Heart left ventricle (tissue), 16 donors: ENCODE results near the gene STK17B. TPM values are rescaled to one million over a fixed set of nuclear protein-coding genes. Genes with fewer than 3 reads are reported as not detected.

ENCODE experiments used
- ATAC-seq, 4 donors: fragments of 200-7000 bp; cut with Tn5 transposase; one replicate each; pipeline ENCODE4 v1.9.1; 2020 to 2022; ENCODE audit warnings: moderate library complexity in 4 of 4, mild to moderate bottlenecking in 3 of 4, moderate number of reproducible peaks in 1 of 4
- DNase-seq, 5 donors: peaks; one replicate each; pipeline ENCODE4 v3.0.0-alpha.2; 2020
- H3K27ac ChIP-seq, 12 donors: fragments of 200-600 bp; sonication (generic) in 4 of 12; one replicate each; pipeline versions ENCODE4 v1.5.0 to v1.8.0; 2016 to 2022; ENCODE audit warnings: mild to moderate bottlenecking in 2 of 12
- H3K27me3 ChIP-seq, 9 donors: fragments of 200-600 bp; sonication (generic) in 2 of 9; one replicate each; pipeline versions ENCODE4 v1.5.1 to v1.8.0; 2016 to 2022; ENCODE audit warnings: mild to moderate bottlenecking in 3 of 9
- H3K36me3 ChIP-seq, 9 donors: fragments of 200-600 bp; sonication (generic) in 2 of 9; one replicate each; pipeline versions ENCODE4 v1.5.0 to v1.8.0; 2018 to 2022; ENCODE audit warnings: mild to moderate bottlenecking in 2 of 9
- H3K4me1 ChIP-seq, 12 donors: fragments of 200-600 bp; sonication (generic) in 4 of 12; one replicate each; pipeline versions ENCODE4 v1.5.0 to v1.8.0; 2016 to 2022; ENCODE audit warnings: mild to moderate bottlenecking in 3 of 12
- H3K4me3 ChIP-seq, 12 donors: fragments of 200-600 bp; sonication (generic) in 4 of 12; one replicate each; pipeline versions ENCODE4 v1.5.0 to v1.8.0; 2017 to 2022; ENCODE audit warnings: mild to moderate bottlenecking in 9 of 12, moderate library complexity in 4 of 12
- H3K9me3 ChIP-seq, 12 donors: fragments of 200-600 bp; sonication (generic) in 4 of 12; one replicate each; pipeline versions ENCODE4 v1.5.0 to v1.8.0; 2016 to 2022; ENCODE audit warnings: mild to moderate bottlenecking in 1 of 12
- POLR2A ChIP-seq, 2 donors: fragments of 450-650 bp; IDR thresholded peaks; one replicate each; pipeline ENCODE4 v1.6.1; 2017; ENCODE audit warnings: antibody characterized with exemption in 2 of 2, mild to moderate bottlenecking in 2 of 2, moderate library complexity in 2 of 2
- WGBS, 4 donors: extraction: QIAGEN DNeasy Blood & Tissue Kit in 2 of 4; methylation state at CpG; one replicate each; pipeline versions ENCODE4 v1.1.5 to v1.1.7; 2013 to 2018; 5-methylcytosine and 5-hydroxymethylcytosine counted together
- intact Hi-C, 10 donors: fragments of 100-400 bp; cut with DNase I; formaldehyde crosslinking; loops; one replicate each; pipeline versions ENCODE4 v1.11.1 to v1.14.2; 2022
- polyA plus RNA-seq, 2 donors: library from polyadenylated mRNA; stranded (reverse); fragments of 200-250 nt; gene quantifications; one replicate each; pipeline ENCODE4 v1.2.3, GENCODE V29; 2013
- total RNA-seq, 9 donors: library from RNA; depleted of rRNA in 2 of 9; stranded (reverse); fragments of >200 nt in 2 of 9; fragmentation: NEBNext Ultra II Directional in 3 of 9; extraction: Animal tissue kit (Norgen Biotek cat#: 25700) in 3 of 9; gene quantifications; one replicate each; pipeline versions ENCODE4 v1.1.0 to v1.2.4, GENCODE V29; 2016 to 2023
- TF ChIP-seq, protein P1 (sequence below), 12 donors: fragments of 200-600 bp; sonication (generic) in 4 of 12; IDR thresholded peaks; one replicate each; pipeline versions ENCODE4 v1.5.0 to v1.8.0; 2018 to 2022; ENCODE audit warnings: antibody characterized with exemption in 12 of 12, mild to moderate bottlenecking in 5 of 12
- donor health status: ischemic (EF 13 %, LVEDD 7.1; RV severe dilation, severe dysfunction).
- donor health status: healthy with polysubstance abuse.
- donor health status: DM: no; HTN: yes; CAD: no.
- donor health status: DM: no; HTN: no; CAD: no.
- donor health status: ischemic (EF 25% LVEDD 6.9; RV normal size, moderate dysfunction).
- donor health status: ischemic (EF 25% LVEDD 5.7; RV mildly dilated, moderate dysfunction).
- donor health status: healthy.
- donor health status: DM: yes; HTN: yes; CAD: no.
- donor health status: ischemic (EF 35%, LVEDD 5.7; RV mildly dilated, moderate dysfunction).
- donor health status: nonischemic (EF 11% LVEDD 7.7; RV severe dilation, severe dysfunction).
- donor health status: DM: yes; HTN: yes; CAD: no.
- donor health status: PGD.
- donor health status: ischemic (EF 29% LVEDD 5.4; RV normal size, mild dysfunction).
- donor health status: nonischemic (EF 23%, LVEDD 6.1; RV moderate dilation, normal function).

Gene STK17B
- total and polyA plus RNA-seq, 11 donors: 1.4 to 24.4 (median 4.5) TPM

GRCh38 chr2:196153480-196153879 lies 17.9 kb downstream of the STK17B start:
- Histone ChIP-seq H3K27ac (no peak overlapping the region), H3K36me3 (peaks cover 0 to 76% (median 27%) of the 10 kb centered on the region in 9 donors), H3K4me1 (peaks cover 0 to 47% (median 0%) of the 10 kb centered on the region in 12 donors), H3K27me3 (no peaks in the 10 kb centered on the region), H3K9me3 (no peaks in the 10 kb centered on the region), H3K4me3 (no peak overlapping the region)
- 73 to 89% (median 83%) methylated on average over 2 of the region's 2 CpGs for WGBS, 4 donors
- TF ChIP-seq, protein P1, sequence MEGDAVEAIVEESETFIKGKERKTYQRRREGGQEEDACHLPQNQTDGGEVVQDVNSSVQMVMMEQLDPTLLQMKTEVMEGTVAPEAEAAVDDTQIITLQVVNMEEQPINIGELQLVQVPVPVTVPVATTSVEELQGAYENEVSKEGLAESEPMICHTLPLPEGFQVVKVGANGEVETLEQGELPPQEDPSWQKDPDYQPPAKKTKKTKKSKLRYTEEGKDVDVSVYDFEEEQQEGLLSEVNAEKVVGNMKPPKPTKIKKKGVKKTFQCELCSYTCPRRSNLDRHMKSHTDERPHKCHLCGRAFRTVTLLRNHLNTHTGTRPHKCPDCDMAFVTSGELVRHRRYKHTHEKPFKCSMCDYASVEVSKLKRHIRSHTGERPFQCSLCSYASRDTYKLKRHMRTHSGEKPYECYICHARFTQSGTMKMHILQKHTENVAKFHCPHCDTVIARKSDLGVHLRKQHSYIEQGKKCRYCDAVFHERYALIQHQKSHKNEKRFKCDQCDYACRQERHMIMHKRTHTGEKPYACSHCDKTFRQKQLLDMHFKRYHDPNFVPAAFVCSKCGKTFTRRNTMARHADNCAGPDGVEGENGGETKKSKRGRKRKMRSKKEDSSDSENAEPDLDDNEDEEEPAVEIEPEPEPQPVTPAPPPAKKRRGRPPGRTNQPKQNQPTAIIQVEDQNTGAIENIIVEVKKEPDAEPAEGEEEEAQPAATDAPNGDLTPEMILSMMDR (IDR thresholded peaks at IDR 0.05): no peak
- no peak for TF ChIP-seq POLR2A (IDR thresholded peaks at IDR 0.05)
- intact Hi-C loops: no loop called here
- ATAC-seq: no peak
- no peak for DNase-seq

DNA sequence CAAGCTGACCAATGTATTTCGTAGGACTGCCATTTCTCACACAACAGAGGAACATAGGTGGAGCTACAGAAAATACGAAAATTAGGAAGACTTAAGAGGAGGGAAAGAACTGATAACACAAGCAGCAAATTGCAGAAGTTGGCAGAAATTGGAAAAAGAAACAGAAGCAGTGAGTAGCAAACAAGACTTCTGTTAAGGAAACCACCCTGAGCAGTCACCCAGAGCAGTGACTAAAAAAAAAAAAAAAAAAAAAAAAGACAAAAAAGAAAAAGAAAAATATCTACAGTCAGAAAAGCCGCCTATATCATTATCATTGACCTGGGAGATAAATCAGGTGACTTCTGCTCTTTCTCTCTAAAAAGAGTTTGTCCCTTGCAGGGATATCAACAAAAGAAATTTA lies 21.4 kb downstream of the STK17B start:
- peak overlapping the region in 1 of 12 donors; percentile 3 for H3K4me3 ChIP-seq
- intact Hi-C loops: no loop called here
- 57 to 77% (median 65%) methylated on average over 3 of the region's 3 CpGs for WGBS, 4 donors

DNA sequence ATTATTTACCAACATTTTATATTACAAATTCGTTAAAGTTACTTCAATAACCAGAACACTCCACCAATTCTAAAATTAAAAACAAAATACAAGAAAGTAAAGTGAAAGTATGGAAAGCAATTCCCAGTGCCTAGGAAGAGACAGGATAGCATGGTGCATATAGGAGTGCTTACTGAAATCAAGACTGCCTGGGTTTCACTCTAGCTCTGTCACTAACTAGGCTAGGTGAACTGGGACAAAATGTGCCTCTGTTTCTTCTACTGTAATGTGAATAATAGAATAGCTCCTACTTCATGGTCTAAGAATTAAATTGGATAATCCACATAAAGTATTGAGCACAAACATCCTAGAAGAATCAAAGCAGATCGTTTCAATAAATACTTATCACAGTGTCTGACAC lies 22.6 kb downstream of the STK17B start:
- intact Hi-C loops: no loop called here
- Histone ChIP-seq H3K9me3 (no peaks in the 10 kb centered on the region), H3K36me3 (peaks cover 0 to 79% (median 15%) of the 10 kb centered on the region in 9 donors), H3K27me3 (no peaks in the 10 kb centered on the region), H3K4me3 (no peak overlapping the region), H3K27ac (no peak overlapping the region), H3K4me1 (peaks cover 0 to 48% (median 0%) of the 10 kb centered on the region in 12 donors)
- 91 to 95% (median 93%) methylated on average over 2 of the region's 2 CpGs for WGBS, 4 donors
- TF ChIP-seq, protein P1 (IDR thresholded peaks at IDR 0.05): no peak
- TF ChIP-seq POLR2A (IDR thresholded peaks at IDR 0.05): no peak
- DNase-seq (no peak), ATAC-seq (no peak)

More for the DNA sequence above, 21.4 kb downstream of the STK17B start:
- no peak for ATAC-seq
- no peak for TF ChIP-seq POLR2A (IDR thresholded peaks at IDR 0.05)
- TF ChIP-seq, protein P1 (IDR thresholded peaks at IDR 0.05): no peak
- Histone ChIP-seq H3K27me3 (no peaks in the 10 kb centered on the region), H3K9me3 (no peaks in the 10 kb centered on the region), H3K27ac (peak overlapping the region in 1 of 12 donors; percentile 51), H3K36me3 (peaks cover 0 to 81% (median 22%) of the 10 kb centered on the region in 9 donors), H3K4me1 (peaks cover 0 to 45% (median 0%) of the 10 kb centered on the region in 12 donors)
- no peak for DNase-seq

- H3K27ac ChIP-seq: no peak overlapping the region
- H3K36me3 ChIP-seq: peaks cover 0 to 89% (median 27%) of the 10 kb centered on the region in 9 donors
- H3K4me3 ChIP-seq: no peak overlapping the region
- H3K27me3 ChIP-seq: no peaks in the 10 kb centered on the region
- ATAC-seq: no peak
- H3K9me3 ChIP-seq: no peaks in the 10 kb centered on the region
- WGBS, 4 donors: 93 to 95% (median 94%) methylated on average over 2 of the region's 2 CpGs
- no peak for TF ChIP-seq POLR2A (IDR thresholded peaks at IDR 0.05)
- TF ChIP-seq, protein P1 (IDR thresholded peaks at IDR 0.05): no peak
- intact Hi-C loops: no loop called here
- peaks cover 0 to 38% (median 0%) of the 10 kb centered on the region in 12 donors for H3K4me1 ChIP-seq
- no peak for DNase-seq
Observed at GRCh38 chr2:196145256-196145655, 26.1 kb downstream of the STK17B start.
